ENCODE results near the gene PWP2. TPM values are rescaled to one million over a fixed set of nuclear protein-coding genes. Genes with fewer than 3 reads are reported as not detected.

Gene PWP2
- total RNA-seq, 4 donors from 2014 or later = 5.4 to 18.3 (median 6.6) TPM

DNA sequence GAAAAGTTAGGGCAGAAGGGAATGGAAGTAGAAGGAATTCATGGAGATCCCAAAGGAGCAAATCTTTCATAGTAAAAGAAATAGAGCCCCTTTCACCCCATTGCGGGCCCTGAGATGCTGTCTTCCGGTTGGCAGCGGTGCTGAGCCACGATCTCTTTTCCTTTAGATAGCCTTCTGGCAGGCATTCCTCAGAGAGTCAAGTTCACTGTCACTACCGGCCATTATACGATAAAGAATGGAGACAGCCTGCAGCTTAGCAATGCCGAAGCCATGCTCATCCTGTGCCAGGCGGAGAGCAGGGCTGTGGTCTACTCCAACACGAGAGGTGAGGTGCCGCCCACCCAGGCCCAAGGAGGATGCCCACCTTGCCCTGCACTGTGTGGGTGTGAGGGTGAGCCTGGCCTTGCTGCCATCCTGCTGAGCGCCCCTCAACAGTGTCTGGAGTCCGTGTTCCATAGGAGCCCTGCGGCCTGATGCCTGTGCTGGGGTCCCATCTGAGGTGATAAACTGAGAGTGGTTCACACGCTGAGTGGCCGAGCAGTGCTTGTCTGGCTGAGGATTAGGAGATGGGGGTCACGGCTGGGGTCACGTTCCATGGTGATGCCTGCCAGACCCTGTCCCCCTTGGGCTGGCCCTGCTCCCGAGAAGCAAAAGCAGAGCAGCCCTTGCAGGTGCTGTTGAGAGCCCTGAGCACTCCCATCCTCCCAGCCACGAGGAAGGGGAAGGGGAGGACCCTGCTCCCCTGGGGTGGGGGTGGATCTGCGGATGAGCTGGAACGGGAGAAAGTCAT, 20.4 kb upstream of the PWP2 start:
- peaks cover 20 to 100% (median 30%) of the 10 kb centered on the region in 3 donors for H3K36me3 ChIP-seq
- H3K4me3 ChIP-seq = no peak overlapping the region
- peaks cover 0 to 54% (median 15%) of the 10 kb centered on the region in 3 donors for H3K4me1 ChIP-seq
- 80 to 92% methylated on average over 1 to 10 of the region's 21 CpGs for WGBS, 2 donors
- no peaks in the 10 kb centered on the region for H3K27me3 ChIP-seq
- peak overlapping the region in 3 of 4 donors; percentile 39 to 78 (median 59) for H3K27ac ChIP-seq
- TF ChIP-seq POLR2A (IDR thresholded peaks at IDR 0.05) = no peak
- TF ChIP-seq, protein P1, sequence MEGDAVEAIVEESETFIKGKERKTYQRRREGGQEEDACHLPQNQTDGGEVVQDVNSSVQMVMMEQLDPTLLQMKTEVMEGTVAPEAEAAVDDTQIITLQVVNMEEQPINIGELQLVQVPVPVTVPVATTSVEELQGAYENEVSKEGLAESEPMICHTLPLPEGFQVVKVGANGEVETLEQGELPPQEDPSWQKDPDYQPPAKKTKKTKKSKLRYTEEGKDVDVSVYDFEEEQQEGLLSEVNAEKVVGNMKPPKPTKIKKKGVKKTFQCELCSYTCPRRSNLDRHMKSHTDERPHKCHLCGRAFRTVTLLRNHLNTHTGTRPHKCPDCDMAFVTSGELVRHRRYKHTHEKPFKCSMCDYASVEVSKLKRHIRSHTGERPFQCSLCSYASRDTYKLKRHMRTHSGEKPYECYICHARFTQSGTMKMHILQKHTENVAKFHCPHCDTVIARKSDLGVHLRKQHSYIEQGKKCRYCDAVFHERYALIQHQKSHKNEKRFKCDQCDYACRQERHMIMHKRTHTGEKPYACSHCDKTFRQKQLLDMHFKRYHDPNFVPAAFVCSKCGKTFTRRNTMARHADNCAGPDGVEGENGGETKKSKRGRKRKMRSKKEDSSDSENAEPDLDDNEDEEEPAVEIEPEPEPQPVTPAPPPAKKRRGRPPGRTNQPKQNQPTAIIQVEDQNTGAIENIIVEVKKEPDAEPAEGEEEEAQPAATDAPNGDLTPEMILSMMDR (IDR thresholded peaks at IDR 0.05) = no peak
- intact Hi-C loops (cut with DNase I) = no loop called here
- no peak for DNase-seq
- no peaks in the 10 kb centered on the region for H3K9me3 ChIP-seq

DNA sequence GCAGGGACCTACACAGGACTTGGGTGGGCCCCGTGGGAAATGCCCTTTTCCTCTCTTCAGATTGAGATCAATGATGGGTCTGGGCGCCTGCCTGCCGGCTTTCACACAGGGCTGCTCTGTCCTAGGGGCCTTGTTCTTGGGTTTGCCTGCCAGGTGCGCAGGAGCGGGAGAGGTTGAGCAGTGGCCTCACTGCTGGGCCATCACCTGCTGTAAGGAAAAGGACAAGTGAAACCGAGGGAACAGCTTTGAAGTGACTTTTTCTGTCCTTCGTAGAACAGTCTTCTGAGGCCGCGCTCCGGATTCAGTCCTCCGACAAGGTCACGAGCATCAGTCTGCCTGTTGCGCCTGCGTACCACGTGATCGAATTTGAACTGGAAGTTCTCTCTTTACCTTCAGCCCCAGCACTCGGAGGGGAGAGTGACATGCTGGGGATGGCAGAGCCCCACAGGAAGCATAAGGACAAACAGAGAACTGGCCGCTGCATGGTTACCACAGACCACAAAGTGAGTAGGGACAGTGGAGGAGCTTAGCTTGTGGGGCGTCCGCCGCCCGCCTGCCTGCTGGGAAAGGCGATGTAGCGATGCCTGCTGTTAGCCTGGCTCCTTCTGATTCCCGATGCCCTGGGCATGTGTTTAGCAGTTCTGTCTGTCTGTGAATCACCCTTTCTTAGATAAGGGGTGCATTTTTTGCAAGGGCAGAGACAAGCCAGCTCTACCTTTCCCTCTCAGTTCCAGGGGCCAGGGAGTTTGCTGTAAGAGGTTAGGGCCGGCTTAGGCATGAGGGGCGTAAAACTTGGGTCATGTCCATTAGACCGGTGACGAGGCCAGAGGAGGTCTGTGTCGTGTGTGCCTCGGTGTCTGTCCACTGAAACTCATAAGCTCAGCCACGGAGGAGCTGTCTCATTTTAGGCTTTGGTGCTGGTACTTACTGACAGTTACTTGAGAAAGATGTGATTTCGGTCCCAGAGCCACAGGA, 19.5 kb upstream of the PWP2 start:
- Histone ChIP-seq H3K36me3 (peaks cover 24 to 100% (median 26%) of the 10 kb centered on the region in 3 donors), H3K9me3 (no peaks in the 10 kb centered on the region), H3K27ac (peak overlapping the region in 2 of 4 donors; percentile 30 to 39), H3K4me1 (peaks cover 0 to 50% (median 14%) of the 10 kb centered on the region in 3 donors), H3K4me3 (no peak overlapping the region), H3K27me3 (no peaks in the 10 kb centered on the region)
- intact Hi-C loops (cut with DNase I) = no loop called here
- no peak for DNase-seq
- no peak for TF ChIP-seq POLR2A (IDR thresholded peaks at IDR 0.05)
- TF ChIP-seq, protein P1 (IDR thresholded peaks at IDR 0.05) = no peak
- WGBS, 2 donors = 76 to 93% methylated on average over 4 to 29 of the region's 33 CpGs

DNA sequence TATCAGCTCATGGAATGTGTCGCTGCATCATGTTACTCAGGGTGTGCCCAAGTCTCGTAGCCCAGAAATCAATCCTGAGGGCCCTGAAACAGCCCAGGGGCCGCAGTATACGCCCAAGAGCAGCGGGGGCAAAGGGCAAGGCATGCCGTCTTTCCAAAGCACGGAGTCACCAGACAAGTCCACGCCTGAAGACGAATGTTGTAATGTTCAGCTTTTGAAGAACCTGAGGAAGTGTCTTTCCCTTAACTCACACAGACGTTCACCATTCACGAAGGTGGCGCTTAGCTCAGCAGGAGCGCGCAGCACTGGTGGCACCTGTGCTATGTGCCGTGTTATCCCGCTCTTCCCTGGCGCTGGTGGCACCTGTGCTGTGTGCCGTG, 18.8 kb upstream of the PWP2 start:
- 71 to 77% methylated on average over 9 to 16 of the region's 18 CpGs for WGBS, 2 donors
- TF ChIP-seq POLR2A (IDR thresholded peaks at IDR 0.05) = no peak
- TF ChIP-seq, protein P1 (IDR thresholded peaks at IDR 0.05) = no peak
- no peak overlapping the region for H3K27ac ChIP-seq
- H3K9me3 ChIP-seq = no peaks in the 10 kb centered on the region
- DNase-seq = no peak
- H3K36me3 ChIP-seq = peaks cover 19 to 100% (median 31%) of the 10 kb centered on the region in 3 donors
- H3K4me3 ChIP-seq = no peak overlapping the region
- no peaks in the 10 kb centered on the region for H3K27me3 ChIP-seq
- intact Hi-C loops (cut with DNase I) = no loop called here
- peaks cover 0 to 43% (median 9%) of the 10 kb centered on the region in 3 donors for H3K4me1 ChIP-seq

DNA sequence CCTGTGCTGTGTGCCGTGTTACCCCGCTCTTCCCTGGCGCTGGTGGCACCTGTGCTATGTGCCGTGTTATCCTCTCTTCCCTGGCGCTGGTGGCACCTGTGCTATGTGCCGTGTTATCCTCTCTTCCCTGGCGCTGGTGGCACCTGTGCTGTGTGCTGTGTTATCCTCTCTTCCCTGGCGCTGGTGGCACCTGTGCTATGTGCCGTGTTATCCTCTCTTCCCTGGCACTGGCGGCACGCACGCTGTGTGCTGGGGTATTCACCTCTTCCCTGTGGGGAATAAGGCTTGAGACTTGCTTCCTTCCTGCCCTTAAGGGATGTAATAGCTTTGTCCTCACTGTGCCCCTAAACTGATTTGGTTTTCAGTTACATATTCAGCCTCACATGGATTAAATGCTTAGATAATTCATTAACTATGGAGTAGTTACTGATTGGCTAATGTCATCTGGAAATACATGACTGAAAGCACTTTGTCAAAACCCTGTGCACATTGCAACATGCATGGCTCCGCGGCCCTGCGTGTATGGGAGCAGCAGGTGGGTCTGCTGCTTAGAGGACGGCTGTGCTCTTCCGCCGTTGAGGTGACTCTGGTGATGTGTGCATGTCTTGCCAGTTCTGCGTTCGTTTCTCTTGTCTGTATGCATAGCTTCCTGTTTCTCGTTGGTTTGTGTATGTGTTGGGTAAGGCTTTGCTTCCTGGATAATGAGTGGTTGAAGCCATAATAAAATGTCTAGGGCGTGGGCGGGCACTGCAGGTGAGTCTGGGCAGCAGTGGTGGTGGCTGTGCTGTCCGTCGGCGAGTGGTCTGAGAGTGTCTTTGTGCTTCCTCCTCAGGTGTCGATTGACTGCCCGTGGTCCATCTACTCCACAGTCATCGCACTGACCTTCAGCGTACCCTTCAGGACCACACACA, 17.9 kb upstream of the PWP2 start:
- peaks cover 0 to 34% (median 6%) of the 10 kb centered on the region in 3 donors for H3K4me1 ChIP-seq
- TF ChIP-seq POLR2A (IDR thresholded peaks at IDR 0.05) = no peak
- TF ChIP-seq, protein P1 (IDR thresholded peaks at IDR 0.05) = no peak
- intact Hi-C loops (cut with DNase I) = no loop called here
- H3K36me3 ChIP-seq = peaks cover 19 to 100% (median 31%) of the 10 kb centered on the region in 3 donors
- no peaks in the 10 kb centered on the region for H3K9me3 ChIP-seq
- no peak for DNase-seq
- no peak overlapping the region for H3K4me3 ChIP-seq
- no peaks in the 10 kb centered on the region for H3K27me3 ChIP-seq
- H3K27ac ChIP-seq = peak overlapping the region in 1 of 4 donors; percentile 50
- WGBS, 2 donors = 82 to 90% methylated on average over 24 to 29 of the region's 30 CpGs

All from esophagus squamous epithelium (tissue), 5 donors.